T follicular helper cell (primary cell): Measurements from ENCODE around the gene NEDD9.

ENCODE experiments used
- DNase-seq: peaks from one replicate; pipeline ENCODE4 v3.0.0-alpha.2; 2020; ENCODE audit warnings: low read depth

Gene NEDD9

DNA sequence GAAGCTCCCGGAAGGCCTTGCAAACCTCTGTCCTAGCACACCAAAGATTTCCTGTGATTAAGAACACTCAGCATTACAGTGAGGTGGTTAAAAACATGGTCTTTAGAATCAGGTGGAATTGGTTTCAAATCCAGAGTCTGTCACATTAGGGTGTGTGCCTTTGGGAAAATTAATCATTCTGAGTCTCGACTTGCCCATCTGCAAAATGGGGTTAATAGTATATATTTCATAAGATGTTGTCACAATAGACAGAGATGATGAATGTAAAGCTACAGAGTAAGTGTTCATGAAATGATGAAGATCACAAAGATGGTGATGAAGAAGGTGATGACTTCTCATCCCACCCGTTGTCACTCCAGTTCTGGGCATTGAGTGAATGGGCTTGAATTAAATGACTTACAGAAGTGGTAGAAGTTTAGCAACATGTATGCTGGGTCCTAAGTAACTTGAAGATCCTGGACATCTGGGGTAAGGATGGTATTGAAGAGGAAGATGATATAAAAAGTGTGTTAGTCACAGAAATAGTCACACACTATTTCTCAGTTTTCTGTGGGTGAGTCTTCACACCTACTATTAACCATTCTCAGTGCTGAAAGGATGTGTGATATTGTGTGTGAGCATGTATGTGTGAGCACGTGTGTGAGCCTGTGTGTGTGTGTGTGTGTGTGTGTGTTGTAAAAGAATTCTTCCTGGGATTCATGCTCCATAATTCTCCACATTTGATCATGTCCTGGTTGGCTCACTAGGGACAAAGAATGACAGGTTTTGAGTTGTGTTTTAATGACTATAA is 28.0 kb upstream of the NEDD9 start:
- no peak for DNase-seq

DNA sequence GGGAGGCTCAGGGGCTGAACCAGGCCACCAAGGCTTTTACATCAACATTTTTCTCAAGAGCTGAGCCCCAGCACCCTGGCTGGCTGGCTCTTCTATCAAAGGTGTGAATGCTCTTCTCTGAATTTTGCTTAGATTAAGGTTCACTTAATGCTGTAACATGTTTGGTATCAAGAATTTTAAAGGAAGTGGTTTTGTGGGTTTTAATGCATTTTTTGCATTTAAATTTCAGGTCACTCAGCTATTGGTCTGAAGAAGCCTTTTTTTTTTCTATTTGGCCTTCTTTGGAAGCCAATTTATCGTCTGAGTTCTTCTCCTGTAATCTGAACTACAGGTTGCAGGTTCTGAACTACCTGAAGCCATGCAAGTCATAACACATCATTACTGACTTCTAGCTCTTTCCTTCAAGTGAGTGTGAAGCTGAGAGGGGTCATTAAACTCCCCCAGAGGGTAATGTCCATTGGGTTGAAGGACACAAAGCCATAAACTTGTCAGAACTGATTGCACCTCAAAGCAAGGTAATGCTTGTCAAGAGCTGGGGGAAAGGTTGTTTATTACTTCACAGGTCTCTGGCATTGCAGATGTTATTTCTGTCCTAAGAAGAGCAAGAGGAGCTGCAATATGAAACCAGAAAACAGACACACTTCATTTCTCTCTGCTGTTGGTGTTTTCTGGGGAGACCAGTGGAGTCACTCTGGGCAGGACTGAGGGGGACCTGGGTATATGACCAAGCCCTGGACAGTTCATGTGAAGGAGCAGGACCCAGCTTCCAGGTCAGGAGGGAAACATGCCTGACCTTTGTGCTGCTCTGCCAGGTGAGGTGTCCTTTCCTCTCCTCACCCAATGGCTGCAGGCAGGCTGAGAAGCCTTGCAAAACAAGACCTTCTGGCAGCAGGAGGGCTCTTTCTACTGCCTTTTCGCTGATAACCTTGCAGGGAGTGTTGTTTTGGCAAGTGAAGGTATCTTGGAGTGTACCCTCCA is 26.1 kb upstream of the NEDD9 start:
- no peak for DNase-seq

DNA sequence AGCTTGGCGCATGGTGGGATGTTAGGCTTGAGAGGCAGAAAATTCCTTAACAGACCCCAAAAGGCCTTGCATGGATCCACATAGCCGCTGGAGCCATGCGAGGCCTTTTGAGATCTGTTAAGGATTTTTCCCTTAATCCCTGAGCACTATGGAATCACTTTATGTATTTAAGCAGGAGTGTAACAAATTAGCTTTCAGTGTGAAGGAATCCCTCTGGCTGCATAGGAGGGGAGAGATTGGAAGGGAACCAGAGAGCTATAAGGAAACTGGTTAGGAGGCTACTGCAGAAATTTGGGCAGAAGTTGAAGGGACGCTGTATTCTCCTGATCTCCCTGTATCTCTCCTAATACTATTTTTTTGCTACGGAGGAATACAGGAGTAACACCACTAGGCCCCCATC is 23.1 kb upstream of the NEDD9 start:
- DNase-seq: no peak

DNA sequence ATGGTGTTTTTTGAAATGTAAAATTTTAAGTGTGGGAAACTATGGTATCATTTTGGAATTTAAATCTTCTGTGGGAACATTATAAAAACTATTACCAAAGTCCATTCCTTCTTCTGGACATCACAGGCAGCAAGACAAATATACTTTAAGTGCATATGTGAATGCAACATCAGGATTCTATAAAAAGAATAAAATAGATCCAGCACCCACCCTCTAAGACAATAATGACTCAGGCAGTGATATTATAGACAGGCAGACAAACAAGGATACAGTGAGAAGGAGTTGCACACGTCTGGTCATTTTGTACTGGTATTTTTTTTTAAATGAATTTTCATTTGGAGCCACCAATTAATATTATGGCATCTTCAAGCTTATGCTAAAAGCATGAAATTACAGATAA is 21.1 kb upstream of the NEDD9 start:
- DNase-seq: no peak

DNA sequence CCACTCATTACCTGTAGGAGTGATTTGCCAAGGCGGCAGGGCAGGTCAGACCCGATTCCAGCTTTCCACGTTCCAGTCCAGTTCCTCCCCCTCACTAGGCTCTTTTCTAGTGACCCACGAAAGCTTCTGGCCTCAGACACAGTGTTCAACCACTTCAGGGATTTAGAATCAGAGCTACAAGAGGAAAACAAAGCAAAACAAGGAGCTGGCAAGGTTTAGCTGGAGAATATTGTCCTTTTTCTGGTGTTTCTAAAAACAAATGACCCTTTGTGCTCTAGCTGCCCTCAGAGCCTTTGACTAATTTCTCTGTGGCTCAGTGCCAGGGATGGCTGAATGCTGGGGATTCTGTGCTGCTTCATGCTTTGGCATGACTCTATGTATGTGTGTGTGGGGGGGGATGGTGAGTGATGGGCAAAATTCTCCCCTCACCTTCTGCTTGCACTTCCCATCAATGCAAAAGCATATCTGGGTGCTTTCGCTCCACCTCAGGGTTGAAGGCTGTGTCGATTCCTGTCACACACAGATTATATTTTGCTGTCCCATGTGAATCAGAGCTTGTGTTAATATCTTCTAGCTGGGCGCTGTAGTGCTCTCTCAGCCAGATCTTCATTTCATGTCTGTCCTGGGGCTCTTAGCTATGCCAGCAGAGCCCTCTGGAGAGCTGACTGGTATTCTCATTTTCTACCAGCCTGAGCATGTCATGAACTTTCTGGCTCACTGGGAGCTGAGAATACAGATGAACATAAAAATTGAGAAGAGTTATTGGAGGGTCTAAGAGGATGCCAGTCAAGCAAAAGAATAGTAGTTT is 19.3 kb upstream of the NEDD9 start:
- no peak for DNase-seq

DNA sequence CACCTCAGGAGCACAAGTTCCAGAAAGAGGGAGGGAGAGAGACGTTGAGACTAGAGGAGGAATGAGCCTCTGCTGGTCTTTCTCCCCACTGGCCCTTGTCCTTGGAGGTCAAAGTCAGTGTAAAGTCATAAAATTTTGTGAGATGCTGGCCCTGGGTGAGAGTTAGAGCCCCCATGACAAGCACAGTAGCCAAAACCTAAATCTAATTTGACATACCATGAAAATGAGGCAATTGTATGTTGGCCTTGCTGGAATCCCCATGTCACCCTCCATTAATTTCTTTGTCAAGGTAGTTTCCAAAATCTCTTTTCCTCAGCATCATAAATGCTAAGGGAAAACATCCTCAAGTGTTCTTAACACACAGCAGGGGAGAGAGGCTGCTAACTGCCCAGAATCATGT is 17.6 kb upstream of the NEDD9 start:
- DNase-seq: no peak

DNA sequence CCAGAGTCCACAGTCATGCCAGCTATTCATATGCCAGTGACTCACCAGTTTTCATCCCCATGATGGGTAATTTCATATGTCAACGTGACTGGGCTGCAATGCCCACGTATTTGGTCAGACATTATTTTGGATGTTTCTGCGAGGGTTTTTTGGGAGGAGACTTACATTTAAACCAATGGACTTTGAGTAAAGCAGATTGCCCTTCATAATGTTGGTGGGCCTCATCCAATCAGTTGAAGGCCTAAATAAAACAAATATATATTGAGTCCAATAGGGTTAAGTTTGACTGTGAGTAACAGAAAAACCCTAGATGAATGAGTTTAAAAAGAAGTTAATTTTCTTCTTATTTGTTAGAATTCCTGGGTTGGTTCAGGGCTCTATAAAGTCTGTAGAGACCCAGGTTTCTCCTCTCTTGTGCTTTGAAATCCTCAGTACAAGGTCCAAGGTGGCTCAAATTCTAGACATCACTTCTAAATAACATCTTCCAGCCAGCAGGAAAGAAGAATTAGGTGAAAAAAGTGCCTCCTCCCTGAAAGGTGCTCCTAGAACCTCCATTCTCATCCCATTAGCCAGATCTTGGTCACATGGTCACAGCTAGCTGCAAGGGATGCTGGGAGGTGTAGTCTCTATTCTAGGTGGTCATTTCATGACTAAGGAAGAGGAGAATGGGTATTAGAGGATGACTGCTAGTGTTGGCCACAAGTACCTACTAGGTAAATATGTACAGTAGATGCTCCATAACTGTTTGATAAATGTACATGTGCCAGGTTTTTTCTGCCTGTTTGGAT is 16.7 kb upstream of the NEDD9 start:
- no peak for DNase-seq

DNA sequence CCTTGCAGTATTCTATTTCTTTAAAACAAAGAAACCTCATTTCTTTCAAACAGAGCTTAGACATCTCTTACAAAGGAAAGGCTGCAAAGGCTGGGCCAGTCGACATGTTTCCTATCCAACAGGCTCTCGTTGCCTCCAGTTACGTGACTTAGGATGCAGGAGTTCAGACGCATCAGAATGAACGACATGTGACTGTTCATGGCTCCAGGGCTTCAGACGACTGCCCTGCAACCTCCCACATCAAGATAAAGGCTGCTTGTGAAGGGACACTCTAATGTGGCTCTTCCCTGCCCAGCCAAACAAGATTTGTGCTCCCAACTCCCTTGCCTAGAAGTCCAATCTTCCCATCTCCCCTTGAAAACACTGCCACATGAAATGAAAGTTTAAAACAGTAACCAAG is 14.3 kb upstream of the NEDD9 start:
- DNase-seq: no peak

DNA sequence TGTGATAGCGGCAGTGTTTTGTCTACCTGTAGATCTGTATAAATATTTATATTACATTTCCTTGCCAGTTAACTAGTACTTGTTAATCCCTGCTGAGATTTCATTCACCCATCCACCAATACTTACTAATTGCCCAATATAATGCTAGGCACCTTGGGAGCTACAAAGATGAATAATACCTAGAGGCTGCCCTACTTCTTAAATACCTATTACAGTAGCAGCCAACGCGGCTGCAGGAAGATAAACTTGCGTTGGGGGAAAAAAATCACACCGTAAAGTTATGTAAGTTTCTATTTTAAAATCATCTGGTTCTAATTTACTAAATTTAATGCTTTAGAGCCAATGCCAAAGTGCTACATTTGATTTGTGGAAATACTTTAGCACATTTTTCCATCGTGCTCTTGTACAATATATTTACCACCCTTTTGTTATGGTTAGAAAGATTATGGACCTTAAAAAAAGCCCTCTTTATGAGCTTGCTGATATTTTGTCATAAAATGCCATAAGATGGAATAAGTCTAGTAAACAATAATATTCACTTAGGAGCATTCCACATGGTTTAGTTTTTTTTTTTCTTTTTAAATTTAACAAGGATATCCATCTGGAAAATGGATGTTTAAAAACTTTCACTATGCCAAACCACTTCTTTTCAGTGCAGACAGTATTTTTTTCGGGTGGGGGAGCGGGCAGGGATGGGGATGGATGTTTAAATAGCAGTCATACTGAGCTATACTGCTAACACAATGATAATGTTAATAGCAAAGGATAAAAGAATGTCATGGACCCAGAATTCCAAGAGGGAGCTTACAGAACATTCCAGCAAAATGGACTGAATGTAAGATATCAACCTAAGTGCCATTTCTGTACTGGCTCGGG is 13.2 kb upstream of the NEDD9 start:
- DNase-seq: no peak

DNA sequence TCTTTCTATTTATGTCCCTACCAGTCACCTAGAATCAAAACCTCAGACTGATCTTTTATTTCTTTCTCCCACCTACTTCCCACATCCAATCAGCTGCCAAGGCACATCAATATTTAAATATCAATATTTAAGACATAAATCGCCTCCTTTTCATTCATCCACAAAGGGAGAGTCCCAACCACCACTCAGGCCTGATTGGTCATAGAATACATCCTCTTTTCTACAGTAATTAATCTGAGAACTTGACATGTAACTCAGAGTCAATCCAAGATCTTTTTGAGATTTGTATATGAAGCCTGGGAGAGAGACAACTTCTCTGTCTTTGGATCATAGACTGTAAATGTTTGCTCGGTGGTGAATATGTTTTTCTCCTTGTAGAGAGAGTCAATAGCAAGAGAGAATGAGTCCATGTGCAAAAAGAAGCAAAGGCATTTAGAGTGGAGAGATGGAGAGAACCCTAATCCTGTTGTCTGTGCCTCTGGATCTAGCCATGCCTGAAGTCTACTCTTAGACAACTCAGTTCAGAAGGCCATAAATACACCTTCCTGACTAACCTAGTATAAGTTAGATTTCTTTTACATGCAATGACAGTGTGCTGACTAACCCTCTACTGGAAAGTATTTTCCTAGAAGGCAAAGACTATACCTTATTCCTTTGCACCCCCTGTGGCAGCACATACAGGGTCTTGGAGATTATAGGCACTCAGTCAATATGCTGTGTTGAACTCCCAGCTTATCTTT is 12.1 kb upstream of the NEDD9 start:
- no peak for DNase-seq

DNA sequence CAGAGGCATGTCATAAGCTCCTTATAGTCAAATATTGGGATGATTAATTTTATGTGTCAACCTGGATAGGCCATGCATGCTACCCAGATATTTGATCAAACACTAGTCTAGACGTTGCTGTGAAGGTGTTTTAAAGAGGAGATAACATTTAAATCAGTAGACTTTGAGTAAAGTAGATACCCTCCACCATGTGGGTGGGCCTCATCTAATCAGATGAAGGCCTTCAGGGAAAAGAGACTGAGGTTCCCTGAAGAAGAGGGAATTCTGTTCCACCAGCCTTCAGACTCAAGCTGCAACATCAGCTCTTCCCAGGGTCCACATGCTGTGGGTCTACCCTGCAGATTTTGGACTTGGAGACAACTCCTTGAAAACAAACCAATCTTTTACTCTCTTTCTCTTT is 11.4 kb upstream of the NEDD9 start:
- DNase-seq: no peak

DNA sequence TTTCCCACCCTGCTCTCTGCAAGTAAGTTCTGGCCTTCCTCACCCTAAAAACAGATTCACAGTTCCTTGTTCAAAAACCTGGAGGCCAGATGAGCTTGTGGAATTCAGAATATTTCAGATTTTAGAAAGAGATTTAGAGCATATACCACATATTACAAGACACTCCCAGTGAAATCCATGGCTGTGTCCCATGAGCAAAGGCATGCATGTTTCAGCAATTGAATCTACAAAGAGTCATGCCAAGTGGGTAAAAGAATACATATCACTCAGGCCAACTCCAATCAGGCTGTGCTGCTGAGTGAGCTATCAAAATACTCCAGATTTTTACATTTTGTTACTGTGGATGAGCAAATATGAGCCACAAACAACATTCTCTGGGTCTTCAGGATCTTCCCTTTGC is 10.2 kb upstream of the NEDD9 start:
- DNase-seq: no peak

DNA sequence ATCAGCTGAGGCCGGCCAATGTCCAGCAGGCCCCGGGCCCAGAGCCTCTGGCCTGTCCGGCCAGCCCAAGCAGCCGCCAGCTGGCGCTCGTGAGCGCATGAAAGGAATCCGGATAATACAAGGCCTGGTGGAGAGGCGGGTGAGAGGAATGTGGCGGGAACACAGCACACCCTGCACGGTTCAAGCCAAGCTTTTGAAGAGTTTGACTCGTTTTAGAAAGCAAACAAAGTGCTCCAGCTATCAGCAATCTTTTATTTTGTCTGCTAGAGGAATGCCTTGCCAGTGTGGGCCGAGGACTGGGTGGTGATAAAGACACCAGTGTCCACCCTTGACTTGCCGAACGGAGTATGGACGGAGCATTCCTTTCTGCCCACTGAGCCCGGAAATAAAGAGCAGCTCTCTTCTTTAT is 9.3 kb upstream of the NEDD9 start:
- DNase-seq: no peak

DNA sequence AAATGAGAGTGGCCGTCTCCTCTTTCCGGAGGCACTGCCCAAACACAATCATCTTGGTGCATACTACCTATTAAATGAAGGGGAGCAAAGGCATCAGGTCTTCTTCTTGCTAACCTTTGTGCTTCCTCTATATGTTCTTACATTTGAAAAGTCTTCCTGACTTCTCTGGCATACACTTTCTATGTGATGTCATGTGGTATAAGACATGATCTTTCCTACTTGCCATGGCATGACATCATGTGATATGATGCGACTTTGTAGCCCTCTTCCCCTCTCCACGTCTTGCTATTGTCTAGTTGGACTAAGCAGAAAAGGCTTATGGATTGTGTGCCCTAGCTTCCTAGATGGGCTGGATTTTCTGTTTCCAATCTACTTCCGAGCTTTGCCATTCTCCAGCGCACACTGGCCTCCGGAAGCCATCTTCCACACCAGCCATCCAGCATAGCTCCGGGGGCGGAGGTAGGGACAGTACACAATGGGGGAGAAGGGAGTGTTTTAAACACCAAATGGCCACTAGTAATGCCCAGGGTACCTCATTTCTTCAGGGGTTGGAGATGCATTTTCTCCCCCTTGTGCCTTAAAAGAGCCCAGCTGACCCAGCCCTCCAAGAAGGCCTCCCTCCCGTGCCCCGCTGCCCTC is 8.8 kb upstream of the NEDD9 start:
- DNase-seq: no peak

DNA sequence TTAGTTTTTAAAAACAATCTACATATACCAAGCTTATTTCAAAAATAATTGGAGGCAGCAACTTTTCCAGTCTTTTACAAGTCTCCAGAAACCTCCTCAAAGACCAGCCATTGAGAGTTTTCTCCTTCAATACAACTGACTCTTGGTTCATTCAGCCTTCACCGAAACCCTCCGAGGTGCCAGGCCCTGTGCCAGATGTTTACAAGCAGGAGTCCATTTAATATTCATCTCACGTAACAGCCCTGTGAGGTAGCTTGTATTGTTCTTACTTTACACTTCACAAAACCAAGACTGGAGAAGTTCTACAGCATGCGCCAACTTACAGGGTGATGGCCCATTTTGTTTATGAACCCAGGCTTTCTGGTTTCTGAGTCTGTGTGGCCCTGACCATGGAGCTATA is 5.5 kb upstream of the NEDD9 start:
- no peak for DNase-seq

DNA sequence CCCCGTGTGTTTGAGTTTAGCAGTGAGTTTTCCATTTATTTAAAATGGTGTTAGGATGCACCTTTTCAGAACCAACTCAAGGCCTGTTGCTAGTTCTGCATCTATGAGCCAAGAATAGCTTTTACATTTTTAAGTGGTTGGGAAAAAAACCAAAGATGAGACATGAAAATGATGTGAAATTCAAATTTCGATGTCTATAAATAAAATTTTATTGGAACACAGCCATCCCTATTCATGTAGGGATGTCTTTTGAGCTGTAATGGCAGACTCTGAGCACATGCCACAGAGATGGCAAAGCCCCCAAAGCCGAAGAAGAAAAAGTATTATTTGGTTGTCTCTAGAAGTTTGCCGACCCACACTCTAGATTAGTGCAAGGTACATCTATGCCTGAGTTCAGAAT is 5.0 kb upstream of the NEDD9 start:
- DNase-seq: no peak

DNA sequence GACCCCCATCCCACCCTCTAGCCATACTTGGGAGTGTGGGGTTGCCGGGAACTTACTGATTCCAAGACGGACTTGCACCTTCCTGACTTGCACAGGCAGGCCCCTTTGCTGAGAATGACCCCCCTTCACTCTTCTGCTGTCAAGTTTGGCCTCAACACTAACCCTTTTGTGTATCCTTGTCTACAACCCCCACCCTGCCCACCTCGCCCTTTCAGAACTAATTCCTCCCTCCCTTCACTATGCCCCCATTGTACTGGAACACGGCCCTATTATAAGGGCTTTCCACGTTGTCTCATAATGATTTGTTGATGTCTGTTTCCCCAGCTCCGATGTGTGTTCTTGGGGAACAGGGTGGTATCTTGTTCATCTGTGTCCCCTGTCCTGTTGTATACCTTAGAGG is 4.4 kb upstream of the NEDD9 start:
- DNase-seq: no peak

DNA sequence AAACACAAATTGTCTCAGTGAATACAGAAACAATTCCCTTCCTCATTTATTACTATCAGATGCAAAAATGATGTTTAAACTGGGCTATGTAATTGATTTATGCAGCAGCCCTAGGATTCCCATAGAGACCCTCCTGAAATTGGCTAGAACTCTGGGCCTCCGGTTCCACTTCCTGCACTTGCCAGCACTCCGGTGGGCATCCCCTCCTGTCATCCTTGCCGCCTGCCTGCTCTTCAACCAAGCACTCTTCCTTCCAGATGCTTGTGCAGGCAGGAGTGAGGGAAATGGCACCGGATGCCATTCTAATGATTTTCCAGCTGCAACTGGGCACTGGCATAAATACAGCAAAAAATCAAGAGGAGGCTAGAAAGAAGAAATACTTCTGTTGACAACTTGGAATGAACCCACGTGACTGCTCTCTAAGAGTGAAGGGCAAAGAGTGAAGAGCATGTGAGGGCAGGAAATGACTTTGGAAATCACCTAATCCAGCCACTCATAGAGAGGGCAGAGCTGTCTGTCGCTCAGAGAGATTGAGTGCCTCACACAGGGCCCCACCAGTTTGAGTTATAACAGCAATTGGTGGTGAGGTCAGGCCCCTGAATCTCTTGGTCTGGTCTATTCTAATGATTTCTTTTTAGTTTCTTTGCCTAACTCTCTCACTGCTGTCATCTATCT is 3.7 kb upstream of the NEDD9 start:
- peak; percentile 20 for DNase-seq

DNA sequence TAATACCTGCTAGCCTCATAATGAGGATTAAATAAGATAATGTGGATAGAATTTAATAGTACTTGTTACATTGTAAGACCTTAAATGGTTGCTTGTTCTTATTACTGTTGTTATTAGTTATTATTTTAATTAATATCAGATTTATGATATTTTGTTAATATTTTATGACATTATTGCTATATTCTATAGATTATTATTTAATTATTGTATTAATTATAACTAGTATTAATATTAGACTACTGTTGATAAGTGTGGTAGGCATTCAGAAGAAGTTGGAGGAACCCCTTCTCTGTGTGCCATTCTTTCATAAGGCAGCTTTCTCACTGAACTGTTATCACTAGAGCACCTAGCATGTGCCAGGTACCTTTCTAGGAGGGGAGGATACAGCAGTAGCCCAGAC is 2.6 kb upstream of the NEDD9 start:
- no peak for DNase-seq
